G401 (cell line): ENCODE results near the gene LMX1B. TPM values are rescaled to one million over a fixed set of nuclear protein-coding genes. Genes with fewer than 3 reads are reported as not detected.

Source experiments
- DNase-seq: peaks from one replicate; pipeline ENCODE4 v3.0.0-alpha.2; 2015; ENCODE audit warnings: low spot score
- in situ Hi-C: cut with HindIII; loops from 2 replicates; pipeline ENCODE4 v1.10.0; 2016; ENCODE audit warnings: low sequenced_read_pairs, mixed read lengths
- total RNA-seq: library from RNA; depleted of rRNA; stranded (reverse); fragments of >200 nt; shearing (Covaris generic); gene quantifications from 2 replicates; pipeline ENCODE4 v1.2.3, GENCODE V29; 2014

Gene LMX1B
- total RNA-seq, 1 experiment from 2014 or later, result 89.1 TPM

- in situ Hi-C loops, result no loop called here
- no peak for DNase-seq
Measured at GRCh38 chr9:126626926-126627233, 13.2 kb downstream of the LMX1B start.

- no peak for DNase-seq
- in situ Hi-C loops, result no loop called here
Measured at GRCh38 chr9:126628146-126628545, 14.4 kb downstream of the LMX1B start.

DNA sequence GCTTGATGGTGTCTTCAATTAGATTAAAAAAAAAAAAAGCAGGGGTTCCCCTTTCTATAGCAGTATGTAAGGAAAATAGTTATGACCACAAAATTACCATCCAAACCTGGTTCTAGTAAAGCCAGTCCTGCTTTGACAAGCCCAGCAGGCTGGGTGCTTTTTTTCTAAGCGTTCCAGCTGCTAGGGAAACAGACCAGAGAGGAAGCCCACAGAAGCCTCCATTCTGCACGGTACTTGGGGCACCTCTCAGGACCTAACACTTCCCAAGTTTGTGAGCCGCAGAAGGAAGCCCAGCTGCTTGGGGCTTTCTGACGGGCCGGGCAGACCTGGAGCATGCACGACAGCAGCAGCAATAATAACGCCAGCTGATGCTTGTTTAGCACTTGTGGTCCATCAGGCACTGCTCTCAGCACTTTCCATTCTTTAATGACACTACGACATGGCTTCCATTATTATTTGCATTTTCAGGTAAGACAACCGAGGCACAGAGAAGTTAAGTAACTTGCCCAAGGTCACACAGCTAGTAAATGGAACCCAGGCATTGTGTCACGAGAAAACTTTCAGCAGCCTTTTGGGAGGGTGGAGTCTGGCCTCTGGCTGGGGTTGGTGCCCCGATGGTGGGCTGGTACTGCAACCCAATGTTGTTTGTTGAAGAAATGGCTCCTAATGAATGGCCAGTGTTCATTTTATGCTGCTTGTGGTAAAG, 15.4 kb downstream of the LMX1B start:
- in situ Hi-C loops, result no loop called here
- no peak for DNase-seq

GRCh38 chr9:126630458-126631237, 16.9 kb downstream of the LMX1B start:
- DNase-seq, result no peak
- in situ Hi-C loops, result no loop called here

DNA sequence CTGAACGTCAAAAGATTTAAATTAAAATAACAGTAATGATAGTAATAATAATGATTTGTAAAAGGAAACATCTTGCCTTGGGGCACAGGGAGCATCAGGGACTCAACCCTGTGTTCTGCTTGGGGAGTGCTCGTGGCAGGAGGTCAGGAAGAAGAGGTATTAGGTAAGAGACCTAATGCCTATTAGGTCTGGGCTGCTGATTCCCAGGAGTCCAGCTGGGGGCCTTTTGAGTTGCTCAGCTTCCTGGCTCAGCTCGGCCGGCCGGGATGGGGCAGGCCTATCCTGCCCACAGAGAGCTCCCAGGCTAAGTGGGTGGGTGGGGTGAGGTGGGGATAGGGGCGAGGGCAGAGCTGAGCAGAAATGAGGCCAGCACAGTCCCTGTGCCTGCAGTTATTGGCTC, 17.5 kb downstream of the LMX1B start:
- in situ Hi-C loops, result no loop called here

GRCh38 chr9:126633881-126634558, 20.3 kb downstream of the LMX1B start:
- DNase-seq, result no peak
- in situ Hi-C loops, result no loop called here

More for the DNA sequence above, 17.5 kb downstream of the LMX1B start:
- DNase-seq, result no peak

- in situ Hi-C loops, result no loop called here
Measured at GRCh38 chr9:126635061-126635460, 21.3 kb downstream of the LMX1B start.

GRCh38 chr9:126635661-126636439, 22.1 kb downstream of the LMX1B start:
- in situ Hi-C loops, result no loop called here
- no peak for DNase-seq

More at GRCh38 chr9:126635061-126635460, 21.3 kb downstream of the LMX1B start:
- no peak for DNase-seq

DNA sequence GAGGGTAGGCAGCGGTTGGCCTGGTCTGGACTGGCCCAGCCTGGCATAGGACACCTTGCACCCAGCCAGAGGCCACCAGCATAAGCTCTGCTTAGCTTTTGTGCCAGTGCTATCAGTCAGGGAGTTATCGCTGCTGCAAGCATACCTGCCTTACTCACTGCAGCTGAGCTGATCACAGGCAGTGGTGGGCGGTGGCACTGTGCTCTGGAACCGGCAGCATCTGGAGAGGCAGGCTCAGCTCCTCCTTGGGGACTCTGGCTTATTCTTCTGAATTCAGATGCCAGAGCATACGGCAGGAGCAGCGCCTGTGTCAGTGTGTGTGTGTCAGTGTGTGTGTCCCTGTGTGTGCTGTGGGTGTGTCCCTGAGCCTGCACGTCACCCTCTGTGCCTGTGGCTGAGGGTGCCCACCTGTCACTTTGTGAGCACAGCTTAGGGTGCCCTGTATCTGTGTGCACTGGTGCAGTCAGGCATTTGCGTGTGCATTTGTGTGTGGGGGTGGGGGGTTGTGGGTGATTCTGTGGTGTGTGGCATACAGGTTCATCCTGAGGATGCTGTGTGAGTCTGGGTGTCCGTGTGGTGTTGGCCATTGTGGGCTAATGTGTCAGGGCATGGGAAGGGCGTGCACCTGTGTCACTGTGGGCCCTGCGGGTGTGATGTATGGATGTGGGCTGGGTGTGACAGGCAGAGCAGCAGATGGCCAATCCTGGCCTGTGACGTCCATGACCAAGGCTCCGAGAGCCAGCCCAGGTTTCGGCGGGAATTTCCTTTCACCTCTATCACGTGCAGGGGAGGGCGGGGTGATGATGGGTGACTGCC, 23.5 kb downstream of the LMX1B start:
- DNase-seq, result no peak
- in situ Hi-C loops, result no loop called here

GRCh38 chr9:126638571-126639132, 24.9 kb downstream of the LMX1B start:
- in situ Hi-C loops, result no loop called here
- DNase-seq, result no peak

DNA sequence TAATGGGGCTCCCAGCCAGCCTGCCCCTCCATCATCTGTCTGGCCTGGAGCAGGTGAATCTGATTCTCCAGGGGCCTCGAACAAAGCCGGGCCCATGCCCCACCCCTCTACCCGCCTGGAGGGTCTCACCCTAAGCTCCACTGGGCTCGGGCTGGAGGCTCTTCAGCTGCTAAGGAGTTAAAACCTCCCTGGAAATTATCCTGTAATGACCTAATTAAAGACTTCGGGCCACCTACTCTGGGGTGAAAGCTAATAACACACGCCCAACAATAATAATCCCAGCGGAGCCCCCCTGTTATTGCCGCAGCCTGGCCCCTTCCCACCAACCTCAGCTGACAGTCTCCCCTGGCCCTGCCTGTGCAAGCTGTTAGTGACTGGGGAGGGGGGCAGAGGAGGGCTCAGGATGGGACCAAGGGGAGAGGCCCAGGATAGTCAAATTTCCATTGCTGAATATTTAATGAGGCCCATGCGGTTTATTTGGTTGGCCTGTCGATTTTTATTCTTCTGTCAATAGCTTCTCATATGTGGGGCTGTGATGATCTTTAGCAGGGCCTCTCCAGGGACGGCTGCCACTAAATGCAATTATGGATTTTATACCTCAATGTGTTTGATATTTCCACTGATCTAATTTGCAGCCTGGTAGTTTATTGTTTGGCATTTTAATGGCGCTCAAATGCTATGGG, 25.7 kb downstream of the LMX1B start:
- in situ Hi-C loops, result no loop called here
- no peak for DNase-seq

DNA sequence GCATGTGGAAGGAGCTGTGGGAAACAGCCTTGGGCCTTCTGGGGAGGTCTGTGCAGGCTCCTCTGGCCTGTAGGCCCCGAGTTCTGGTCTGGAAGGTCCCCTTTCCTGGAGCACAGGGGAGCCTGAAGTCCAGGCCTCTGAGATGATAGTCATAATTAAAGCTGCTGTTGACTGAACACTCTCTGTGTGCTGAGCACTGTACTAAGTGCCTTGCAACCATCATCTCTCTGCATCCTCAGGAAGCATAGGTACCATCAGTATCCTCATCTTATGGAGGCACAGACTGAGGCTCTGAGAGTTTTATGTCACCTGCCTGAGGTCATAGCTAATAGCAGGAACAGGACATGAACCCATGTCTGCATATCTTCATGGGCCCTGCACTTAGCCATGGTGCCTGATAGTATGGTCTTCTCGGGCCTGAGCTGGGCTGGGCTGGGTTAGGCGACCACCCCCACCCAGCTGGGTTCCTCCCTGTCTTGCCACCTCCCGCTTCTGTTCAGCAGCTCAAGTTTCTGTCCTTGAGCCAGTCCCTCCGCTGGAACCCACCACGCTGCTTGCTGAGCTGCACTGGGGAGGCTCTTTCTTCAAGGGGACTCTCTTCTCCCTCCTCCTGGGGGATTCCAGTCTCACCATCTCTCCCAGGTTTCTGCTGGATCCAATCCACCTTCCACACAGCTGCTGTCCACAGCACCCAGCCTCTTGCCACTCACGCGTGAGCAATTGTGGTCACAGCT, 27.6 kb downstream of the LMX1B start:
- in situ Hi-C loops, result no loop called here
- no peak for DNase-seq

DNA sequence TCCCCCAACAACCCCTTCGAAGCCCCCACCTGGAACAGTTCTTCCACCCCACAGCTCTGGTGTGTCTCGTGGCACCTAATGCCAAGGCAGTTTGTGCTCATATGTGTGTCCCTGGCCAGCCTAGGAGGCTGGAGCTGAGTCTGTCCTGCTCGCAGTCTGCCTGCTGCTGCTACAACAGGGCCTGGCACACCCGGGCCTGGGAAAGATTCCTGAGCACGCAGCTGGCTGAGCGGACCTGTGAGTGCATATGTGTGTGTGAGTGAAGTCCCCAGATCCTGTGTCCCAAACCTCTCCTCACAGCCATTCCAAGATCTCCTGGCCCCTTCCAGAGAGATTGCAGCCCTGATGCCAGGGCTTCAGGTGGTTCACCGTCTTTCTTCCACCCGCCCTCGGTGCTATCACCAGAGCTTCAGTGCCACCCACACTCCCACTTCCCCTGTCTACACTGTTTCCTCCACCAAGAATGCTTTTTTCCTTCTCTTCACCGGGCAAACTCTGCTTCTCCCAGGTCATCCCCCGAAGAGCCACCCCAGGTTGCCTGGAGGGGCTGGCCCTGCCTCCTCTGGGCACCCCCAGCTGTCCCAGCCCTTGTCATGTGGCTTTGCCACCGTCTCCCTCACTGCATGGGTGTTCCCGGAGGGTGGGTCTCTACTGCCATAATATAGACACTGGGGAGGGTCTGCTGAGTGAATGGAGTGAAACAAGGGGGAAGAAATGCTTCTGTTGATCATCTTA, 28.4 kb downstream of the LMX1B start:
- in situ Hi-C loops, result no loop called here
- no peak for DNase-seq

DNA sequence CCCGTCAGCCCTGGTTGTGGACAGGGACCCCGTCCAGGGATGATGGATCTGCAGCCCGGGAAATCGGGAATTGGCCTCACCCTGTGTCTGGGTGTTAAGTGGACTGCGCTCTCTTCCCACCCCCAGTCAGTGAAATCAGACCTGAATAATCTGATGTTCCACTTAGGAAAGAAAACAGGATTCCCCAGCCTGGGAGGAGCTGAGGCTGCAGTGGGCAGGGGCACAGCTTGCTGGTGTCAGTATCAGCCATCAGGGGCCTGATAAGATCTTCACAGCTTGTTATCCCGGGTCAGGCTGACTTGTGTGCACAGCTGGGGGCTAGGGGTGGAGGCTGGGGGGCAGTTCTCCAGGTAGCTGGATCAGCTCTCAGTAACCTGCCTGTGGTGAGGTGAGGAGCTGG, 29.1 kb downstream of the LMX1B start:
- in situ Hi-C loops, result no loop called here
- DNase-seq, result no peak

- in situ Hi-C loops, result no loop called here
- DNase-seq, result no peak
Measured at GRCh38 chr9:126643945-126644527, 30.3 kb downstream of the LMX1B start.

GRCh38 chr9:126646162-126646561, 32.4 kb downstream of the LMX1B start:
- DNase-seq, result no peak
- in situ Hi-C loops, result no loop called here
